Nucleus accumbens (tissue), 56 donors: Measurements from ENCODE around the gene WDR1.
A peak's percentile ranks its signal among the peaks of the same experiment; 100 is the strongest.
"Not testable (repeated sequence)": the region's sequence is repeated elsewhere in the genome, so short reads cannot be mapped to it uniquely, and the experiment has no call there.

Experiments
- DNase-seq, 56 donors: peaks; one replicate each; lab custom pipeline; 2025; lab: John Stamatoyannopoulos, UW

WDR1 gene

GRCh38 chr4:10134141-10134540 lies 17.5 kb upstream of the WDR1 start:
- no peak for DNase-seq

- no peak for DNase-seq
Measured at GRCh38 chr4:10131202-10131601, 14.6 kb upstream of the WDR1 start.

GRCh38 chr4:10130178-10130888 lies 13.7 kb upstream of the WDR1 start:
- DNase-seq: no peak

- DNase-seq: no peak
Measured at GRCh38 chr4:10129196-10130177, 12.9 kb upstream of the WDR1 start.

- no peak for DNase-seq
Measured at GRCh38 chr4:10128761-10129160, 12.2 kb upstream of the WDR1 start.

GRCh38 chr4:10127531-10127930 lies 10.9 kb upstream of the WDR1 start:
- not testable (repeated sequence) for DNase-seq

- DNase-seq: no peak
Measured at GRCh38 chr4:10124167-10124930, 7.8 kb upstream of the WDR1 start.

- no peak for DNase-seq
Measured at GRCh38 chr4:10123227-10124101, 6.9 kb upstream of the WDR1 start.

GRCh38 chr4:10122236-10122932 lies 5.8 kb upstream of the WDR1 start:
- no peak for DNase-seq

- DNase-seq: no peak
Measured at GRCh38 chr4:10121568-10122208, 5.1 kb upstream of the WDR1 start.

GRCh38 chr4:10120943-10121567 lies 4.5 kb upstream of the WDR1 start:
- DNase-seq: no peak

- no peak for DNase-seq
Measured at GRCh38 chr4:10119773-10120172, 3.2 kb upstream of the WDR1 start.

- no peak for DNase-seq
Measured at GRCh38 chr4:10119278-10119677, 2.7 kb upstream of the WDR1 start.

- DNase-seq: no peak
Measured at GRCh38 chr4:10118048-10119004, 1.7 kb upstream of the WDR1 start.

- peak in 2 of 56 donors; percentile 52 to 69 for DNase-seq
Measured at GRCh38 chr4:10117359-10118047, 904 bp upstream of the WDR1 start.

GRCh38 chr4:10115797-10116568 lies 616 bp downstream of the WDR1 start:
- peak in 3 of 56 donors; percentile 30 to 57 (median 51) for DNase-seq
